Ascending aorta (tissue), 2 donors: ENCODE results near the gene ZNF48. TPM values are rescaled to one million over a fixed set of nuclear protein-coding genes. Genes with fewer than 3 reads are reported as not detected.

Source experiments
- DNase-seq, 2 donors: peaks; one replicate each; pipeline ENCODE4 v3.0.0-alpha.2; 2019; ENCODE audit warnings: low spot score in 2 of 2
- H3K27ac ChIP-seq, 2 donors: fragments of 200-600 bp; sonication (generic); one replicate each; pipeline ENCODE4 v1.5.1; 2016 to 2017; ENCODE audit warnings: mild to moderate bottlenecking in 1 of 2
- H3K27me3 ChIP-seq: fragments of 200-600 bp; sonication (generic); one replicate; pipeline ENCODE4 v1.5.1; 2017
- H3K36me3 ChIP-seq, 2 donors: fragments of 200-600 bp; sonication (generic); one replicate each; pipeline ENCODE4 v1.5.1; 2016
- H3K4me1 ChIP-seq, 2 donors: fragments of 200-600 bp; sonication (generic); one replicate each; pipeline ENCODE4 v1.5.1; 2016 to 2017; ENCODE audit warnings: mild to moderate bottlenecking in 1 of 2
- H3K4me3 ChIP-seq, 2 donors: fragments of 200-600 bp; sonication (generic); one replicate each; pipeline ENCODE4 v1.5.1; 2016 to 2017; ENCODE audit warnings: mild to moderate bottlenecking in 1 of 2
- H3K9me3 ChIP-seq, 2 donors: fragments of 200-600 bp; sonication (generic); one replicate each; pipeline ENCODE4 v1.5.1; 2016
- CTCF ChIP-seq, 3 experiments: fragments of 200-600 bp in 2 of 3; fragments of 450-650 bp in 1 of 3; sonication (generic) in 2 of 3; IDR thresholded peaks; one replicate each; pipeline ENCODE4 v1.5.1; 2016 to 2019; ENCODE audit warnings: antibody characterized with exemption in 3 of 3, mild to moderate bottlenecking in 1 of 3, moderate library complexity in 1 of 3
- intact Hi-C: fragments of 100-400 bp; cut with DNase I; formaldehyde crosslinking; loops from one replicate; pipeline ENCODE4 v1.15.1; 2023
- total RNA-seq: library from RNA; depleted of rRNA; stranded (reverse); fragments of >200 nt; gene quantifications from one replicate; pipeline ENCODE4 v1.1.0, GENCODE V29; 2016

Gene ZNF48
- total RNA-seq, 1 donor from 2014 or later: 25.1 TPM

- Histone ChIP-seq H3K4me3 (peak overlapping the region in 1 of 2 donors; percentile 72), H3K36me3 (peaks cover 32 to 42% of the 10 kb centered on the region in 2 donors), H3K9me3 (no peaks in the 10 kb centered on the region), H3K27ac (peak overlapping the region; percentile 95 to 98), H3K27me3 (no peaks in the 10 kb centered on the region), H3K4me1 (peaks cover 10 to 42% of the 10 kb centered on the region in 2 donors)
- no peak for DNase-seq
- intact Hi-C loops: no loop called here
- no peak for TF ChIP-seq CTCF (IDR thresholded peaks at IDR 0.05)
Measured at GRCh38 chr16:30353438-30354129, 41.6 kb upstream of the ZNF48 start.

GRCh38 chr16:30354423-30355143 lies 40.6 kb upstream of the ZNF48 start:
- peaks cover 40 to 52% of the 10 kb centered on the region in 2 donors for H3K36me3 ChIP-seq
- no peaks in the 10 kb centered on the region for H3K9me3 ChIP-seq
- no peak for TF ChIP-seq CTCF (IDR thresholded peaks at IDR 0.05)
- H3K4me3 ChIP-seq: peak overlapping the region; percentile 72 to 87
- DNase-seq: no peak
- peak overlapping the region; percentile 95 to 98 for H3K27ac ChIP-seq
- intact Hi-C loops: loop anchor here (1.0 to 5.0 kb wide), 5 partner anchors 16 to 173 kb away; partner anchors contain the start of genes TBC1D10B, ZNF48 and ZNF768
- H3K27me3 ChIP-seq: no peaks in the 10 kb centered on the region
- peaks cover 10 to 42% of the 10 kb centered on the region in 2 donors for H3K4me1 ChIP-seq

GRCh38 chr16:30355144-30355953 lies 39.9 kb upstream of the ZNF48 start, which contains the start of gene CD2BP2:
Gene CD2BP2, minus strand, starts transcription at chr16:30355308. Its CDS starts 627 bp downstream, at chr16:30354681.
- peak within 1 kb of the TSS; percentile 95 to 98 for H3K27ac ChIP-seq
- H3K4me1 ChIP-seq: peaks cover 10 to 42% of the 10 kb centered on the region in 2 donors
- DNase-seq: peak; percentile 84 to 99
- no peaks in the 10 kb centered on the region for H3K27me3 ChIP-seq
- peak within 1 kb of the TSS; percentile 72 to 87 for H3K4me3 ChIP-seq
- no peaks in the 10 kb centered on the region for H3K9me3 ChIP-seq
- TF ChIP-seq CTCF (IDR thresholded peaks at IDR 0.05): peak in 1 of 3 experiments; percentile 5
- intact Hi-C loops: loop anchor here (1.0 to 5.0 kb wide), 5 partner anchors 15 to 172 kb away; partner anchors contain the start of genes TBC1D10B, ZNF48 and ZNF768
- peaks cover 40 to 55% of the 10 kb centered on the region in 2 donors for H3K36me3 ChIP-seq

- H3K27ac ChIP-seq: peak overlapping the region; percentile 95 to 98
- H3K4me1 ChIP-seq: peaks cover 10 to 42% of the 10 kb centered on the region in 2 donors
- TF ChIP-seq CTCF (IDR thresholded peaks at IDR 0.05): no peak
- H3K9me3 ChIP-seq: no peaks in the 10 kb centered on the region
- DNase-seq: no peak
- peak overlapping the region; percentile 72 to 87 for H3K4me3 ChIP-seq
- no peaks in the 10 kb centered on the region for H3K27me3 ChIP-seq
- intact Hi-C loops: loop anchor here (1.0 to 5.0 kb wide), 5 partner anchors 14 to 171 kb away; partner anchors contain the start of genes TBC1D10B, ZNF48 and ZNF768
- peaks cover 38 to 50% of the 10 kb centered on the region in 2 donors for H3K36me3 ChIP-seq
Measured at GRCh38 chr16:30355954-30356308, 39.3 kb upstream of the ZNF48 start.
